Measurements from ENCODE around the gene FXYD5. TPM values are rescaled to one million over a fixed set of nuclear protein-coding genes. Genes with fewer than 3 reads are reported as not detected.

FXYD5 gene
- total and polyA plus RNA-seq, 2 experiments from 2014 or later = 11.3 to 14.5 TPM

GRCh38 chr19:35219008-35219407 is 64.5 kb downstream of the FXYD5 start:
- Histone ChIP-seq H3K36me3 (no peaks in the 10 kb centered on the region), H3K4me1 (ENCODE audit: low read depth) (no peaks in the 10 kb centered on the region), H3K27me3 (no peaks in the 10 kb centered on the region), H3K4me3 (no peak overlapping the region), H3K9me3 (ENCODE audit: low read depth) (no peaks in the 10 kb centered on the region), H3K27ac (no peak overlapping the region)
- no peak for TF ChIP-seq CTCF (IDR thresholded peaks at IDR 0.05; ENCODE audit: low read depth, low read length)
- no peak for DNase-seq (ENCODE audit: low read depth in 1 of 2, low spot score in 1 of 2)

Other genes with a start within 250 kb of the FXYD5 start
- gene ZNF30, start 227.8 kb upstream of the FXYD5 start, total RNA-seq = 4.6 and 4.7 TPM in 2 replicates
- gene ZNF30, start 227.8 kb upstream of the FXYD5 start, polyA plus RNA-seq = 4.1 and 7.8 TPM in 2 replicates
- gene ZNF792, start 190.5 kb upstream of the FXYD5 start, total RNA-seq = 8.9 and 14.0 TPM in 2 replicates
- gene ZNF792, start 190.5 kb upstream of the FXYD5 start, polyA plus RNA-seq = 2.6 and 4.6 TPM in 2 replicates
- gene GRAMD1A, start 154.4 kb upstream of the FXYD5 start, total RNA-seq = 68.8 and 113 TPM in 2 replicates
- 84.6 and 127 TPM in 2 replicates for gene GRAMD1A, start 154.4 kb upstream of the FXYD5 start, polyA plus RNA-seq
- gene SCN1B, start 124.3 kb upstream of the FXYD5 start, total RNA-seq = 1.2 and 4.2 TPM in 2 replicates
- 1.6 and 2.2 TPM in 2 replicates for gene SCN1B, start 124.3 kb upstream of the FXYD5 start, polyA plus RNA-seq
- gene HPN, start 113.0 kb upstream of the FXYD5 start, total RNA-seq = 12.9 and 36.2 TPM in 2 replicates
- 21.3 and 43.7 TPM in 2 replicates for gene HPN, start 113.0 kb upstream of the FXYD5 start, polyA plus RNA-seq
- not detected in 2 replicates for gene FXYD3, start 38.9 kb upstream of the FXYD5 start, total RNA-seq
- 0.35 TPM in 1 of 2 replicates, not detected in the other for gene FXYD3, start 38.9 kb upstream of the FXYD5 start, polyA plus RNA-seq
- 42.0 and 45.5 TPM in 2 replicates for gene LGI4, start 19.7 kb upstream of the FXYD5 start, total RNA-seq
- 26.7 and 27.5 TPM in 2 replicates for gene LGI4, start 19.7 kb upstream of the FXYD5 start, polyA plus RNA-seq
- gene FXYD1, start 15.9 kb upstream of the FXYD5 start, total RNA-seq = 105 and 154 TPM in 2 replicates
- 268 and 314 TPM in 2 replicates for gene FXYD1, start 15.9 kb upstream of the FXYD5 start, polyA plus RNA-seq
- gene FXYD7, start 11.5 kb upstream of the FXYD5 start, total RNA-seq = 2.6 and 4.5 TPM in 2 replicates
- gene FXYD7, start 11.5 kb upstream of the FXYD5 start, polyA plus RNA-seq = 3.5 and 5.0 TPM in 2 replicates
- not detected in 2 replicates for gene FAM187B, start 74.0 kb downstream of the FXYD5 start, total RNA-seq
- gene FAM187B, start 74.0 kb downstream of the FXYD5 start, polyA plus RNA-seq = not detected in 2 replicates
- 40.1 and 63.6 TPM in 2 replicates for gene LSR, start 94.3 kb downstream of the FXYD5 start, total RNA-seq
- gene LSR, start 94.3 kb downstream of the FXYD5 start, polyA plus RNA-seq = 77.0 and 91.9 TPM in 2 replicates
- gene USF2, start 114.2 kb downstream of the FXYD5 start, total RNA-seq = 210 and 235 TPM in 2 replicates
- 27.9 and 31.7 TPM in 2 replicates for gene USF2, start 114.2 kb downstream of the FXYD5 start, polyA plus RNA-seq
- 2.5 and 3.7 TPM in 2 replicates for gene HAMP, start 127.8 kb downstream of the FXYD5 start, total RNA-seq
- 10.6 and 25.6 TPM in 2 replicates for gene HAMP, start 127.8 kb downstream of the FXYD5 start, polyA plus RNA-seq
- gene MAG, start 137.4 kb downstream of the FXYD5 start, total RNA-seq = 2.1 and 2.4 TPM in 2 replicates
- gene MAG, start 137.4 kb downstream of the FXYD5 start, polyA plus RNA-seq = 1.2 and 1.3 TPM in 2 replicates
- gene CD22, start 174.5 kb downstream of the FXYD5 start, total RNA-seq = 0.28 and 0.51 TPM in 2 replicates
- 0.50 TPM in 1 of 2 replicates, not detected in the other for gene CD22, start 174.5 kb downstream of the FXYD5 start, polyA plus RNA-seq
- not detected in 2 replicates for gene FFAR1, start 193.2 kb downstream of the FXYD5 start, total RNA-seq
- gene FFAR1, start 193.2 kb downstream of the FXYD5 start, polyA plus RNA-seq = 0.11 TPM in 1 of 2 replicates, not detected in the other
- gene FFAR3, start 203.7 kb downstream of the FXYD5 start, total RNA-seq = 0.21 TPM in 1 of 2 replicates, not detected in the other
- not detected in 2 replicates for gene FFAR3, start 203.7 kb downstream of the FXYD5 start, polyA plus RNA-seq
- gene GPR42, start 216.3 kb downstream of the FXYD5 start, total RNA-seq = 0.33 and 0.42 TPM in 2 replicates
- gene GPR42, start 216.3 kb downstream of the FXYD5 start, polyA plus RNA-seq = 0.32 TPM in 1 of 2 replicates, not detected in the other